Right kidney (tissue), 9 donors: ENCODE data around the gene ZEB2.

Experiments used
- DNase-seq: peaks from one replicate; pipeline ENCODE4 v3.0.0-alpha.2; 2016
- long read RNA-seq, 8 donors: transcript quantifications; one replicate each; lab custom pipeline, GENCODE V29; 2026

The ZEB2 gene
- long read RNA-seq, donor 1, full-length matches to known transcripts = 15 of 67 reads
- long read RNA-seq, donor 1, partial matches to known transcripts = 47 of 67 reads
- long read RNA-seq, donor 1, other reads (novel, unspliced or antisense) = 5 of 67 reads
- long read RNA-seq, donor 2, full-length matches to known transcripts = 4 of 11 reads
- long read RNA-seq, donor 2, partial matches to known transcripts = 7 of 11 reads
- long read RNA-seq, donor 2, other reads (novel, unspliced or antisense) = 0 of 11 reads
- long read RNA-seq, donor 3, partial matches to known transcripts = 11 of 16 reads
- long read RNA-seq, donor 3, other reads (novel, unspliced or antisense) = 0 of 16 reads
- long read RNA-seq, donor 4, partial matches to known transcripts = 0 of 4 reads
- long read RNA-seq, donor 4, other reads (novel, unspliced or antisense) = 0 of 4 reads
- long read RNA-seq, donor 5, full-length matches to known transcripts = 11 of 11 reads
- long read RNA-seq, donor 5, partial matches to known transcripts = 0 of 11 reads
- long read RNA-seq, donor 5, other reads (novel, unspliced or antisense) = 0 of 11 reads
- long read RNA-seq, donor 6, full-length matches to known transcripts = 8 of 27 reads
- long read RNA-seq, donor 6, partial matches to known transcripts = 19 of 27 reads
- long read RNA-seq, donor 6, other reads (novel, unspliced or antisense) = 0 of 27 reads
- long read RNA-seq, donor 7, full-length matches to known transcripts = 14 of 52 reads
- long read RNA-seq, donor 7, partial matches to known transcripts = 38 of 52 reads
- long read RNA-seq, donor 7, other reads (novel, unspliced or antisense) = 0 of 52 reads
- long read RNA-seq, donor 8, full-length matches to known transcripts = 8 of 25 reads
- long read RNA-seq, donor 8, partial matches to known transcripts = 17 of 25 reads
- long read RNA-seq, donor 8, other reads (novel, unspliced or antisense) = 0 of 25 reads

DNA sequence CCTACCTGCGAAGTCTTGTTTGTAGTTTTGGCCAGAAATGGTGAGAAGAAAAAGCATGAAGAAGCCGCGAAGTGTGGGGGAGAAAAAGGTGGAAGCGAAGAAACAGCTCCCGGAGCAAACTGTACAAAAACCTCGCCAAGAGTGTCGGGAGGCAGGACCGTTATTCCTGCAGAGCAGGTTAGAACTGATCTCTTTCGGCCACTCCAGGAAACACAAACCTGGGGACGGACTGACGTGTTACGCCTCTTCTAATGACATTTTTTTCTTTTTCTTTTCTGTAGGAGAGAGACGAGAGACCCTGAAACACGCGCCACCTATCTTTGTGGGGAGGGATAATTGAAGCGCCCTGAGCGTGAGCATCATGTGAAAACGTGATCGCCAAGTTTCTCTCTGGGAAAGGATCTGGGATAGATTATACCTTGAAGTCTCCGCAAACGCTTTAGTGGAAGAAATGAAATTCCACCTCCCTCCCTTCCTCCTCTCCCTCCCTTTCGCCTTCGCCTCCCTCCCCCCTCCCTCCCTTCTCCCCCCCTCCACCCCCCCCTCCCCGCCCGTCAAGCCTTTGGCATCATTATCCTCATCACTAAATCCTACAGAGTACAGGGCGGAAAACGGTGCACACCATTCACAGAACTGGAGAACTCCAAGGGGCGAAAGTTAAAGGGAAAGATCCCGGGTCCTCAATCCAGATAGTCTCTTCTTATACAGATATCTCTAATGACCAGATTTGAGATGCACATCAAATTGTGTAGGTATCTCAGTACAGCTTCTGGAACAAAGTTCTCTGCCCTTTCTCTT, at the start of gene ZEB2:
Gene ZEB2, minus strand, starts transcription at position 186 of the 798 bp plus-strand sequence. CDS start 2,769 bp downstream, outside the sequence.
- peak; percentile 77 for DNase-seq

DNA sequence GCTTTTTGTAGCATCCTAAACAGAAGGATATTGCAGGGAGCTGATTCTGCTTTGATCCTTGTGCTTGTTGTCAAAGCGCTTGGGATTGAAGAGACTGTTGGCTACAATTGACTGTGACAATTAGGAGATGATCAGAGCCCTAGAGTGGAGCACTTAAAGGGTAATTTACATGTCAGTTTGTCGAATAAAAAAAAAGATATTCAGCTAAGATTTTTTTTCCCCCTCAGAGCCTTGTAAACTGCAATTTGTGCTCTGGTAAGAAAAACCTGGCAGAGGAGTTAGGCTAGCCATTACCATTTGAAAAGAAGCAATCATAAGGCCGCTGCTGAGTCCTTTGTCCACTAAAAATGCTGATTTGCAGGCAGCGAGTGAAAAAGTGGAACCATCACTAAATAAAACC, 47.8 kb upstream of the ZEB2 start:
- DNase-seq = no peak

DNA sequence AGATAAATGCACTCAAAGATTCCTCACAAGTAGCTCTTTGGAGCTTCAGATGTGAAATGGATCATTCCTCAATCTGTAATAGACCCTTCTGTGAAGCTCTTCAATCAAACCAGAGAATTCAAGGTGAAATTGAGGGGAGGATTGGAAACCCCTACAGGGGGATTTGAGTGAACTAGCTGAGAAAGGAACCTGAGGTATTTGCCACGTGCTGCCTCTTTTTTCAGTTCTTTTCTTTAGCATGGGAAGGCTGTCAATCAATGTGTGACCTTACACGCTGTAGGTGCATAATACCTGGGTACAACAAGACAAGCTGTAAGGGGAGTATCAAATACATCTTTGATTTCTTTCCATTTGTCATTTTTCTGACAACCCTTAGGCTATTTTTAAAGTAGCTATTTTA, 46.5 kb upstream of the ZEB2 start:
- no peak for DNase-seq

DNA sequence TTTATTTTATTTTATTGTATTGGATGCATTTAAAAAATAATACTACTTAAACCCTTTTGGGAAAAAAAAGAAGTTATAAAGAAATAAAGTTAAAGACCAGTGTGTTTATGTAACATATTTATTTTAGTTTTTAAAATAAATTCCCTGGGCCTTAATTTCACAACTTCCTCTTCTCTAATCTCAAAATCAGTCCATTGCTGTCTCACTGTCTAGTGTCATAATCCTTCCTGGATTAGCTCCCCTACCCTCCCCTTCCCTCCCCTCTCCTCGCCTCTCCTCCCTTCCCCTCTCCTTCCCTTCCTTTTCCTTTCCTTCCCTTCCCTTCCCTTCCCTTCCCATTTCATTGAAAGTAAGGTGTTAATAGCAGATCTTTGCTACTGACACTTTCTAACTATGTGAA, 40.3 kb upstream of the ZEB2 start:
- no peak for DNase-seq

DNA sequence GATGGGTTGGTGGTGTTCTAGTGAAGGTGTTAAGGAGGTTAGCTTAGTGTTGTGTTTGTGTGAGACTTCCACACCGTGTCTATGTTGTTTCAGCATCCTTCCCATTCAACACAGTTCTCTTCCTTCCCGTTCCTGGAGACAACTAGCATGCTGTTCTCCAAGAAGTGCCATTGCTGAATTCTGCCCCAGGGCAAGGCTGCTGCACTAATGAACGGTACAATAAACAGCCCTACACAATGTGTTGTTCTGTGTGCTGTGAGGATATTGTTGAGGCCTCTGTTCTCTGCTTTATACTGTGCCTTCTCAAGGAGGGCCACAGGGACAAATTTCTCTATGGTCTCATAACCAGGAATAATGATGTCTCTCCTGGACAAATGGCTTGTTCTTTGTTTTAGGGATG, 39.8 kb upstream of the ZEB2 start:
- no peak for DNase-seq

DNA sequence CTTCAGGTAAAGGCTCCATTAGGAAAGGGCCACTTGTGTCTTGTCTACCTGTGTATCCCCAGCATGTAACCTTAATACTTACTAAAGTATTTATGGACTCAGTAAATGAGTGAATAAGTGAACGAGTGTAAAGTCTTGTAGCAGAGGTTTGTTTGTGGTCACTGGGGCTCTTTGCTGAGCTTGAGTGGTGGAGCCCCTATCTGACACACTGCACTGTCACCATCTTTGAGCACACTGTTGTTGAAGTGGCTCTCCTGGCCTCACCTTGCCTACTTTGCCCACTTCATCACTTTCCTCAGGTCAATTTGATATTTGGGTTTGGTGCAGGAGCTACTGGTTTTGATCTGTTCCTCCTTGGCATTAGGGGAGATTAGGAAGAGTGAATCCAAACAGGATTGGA, 39.3 kb upstream of the ZEB2 start:
- no peak for DNase-seq

DNA sequence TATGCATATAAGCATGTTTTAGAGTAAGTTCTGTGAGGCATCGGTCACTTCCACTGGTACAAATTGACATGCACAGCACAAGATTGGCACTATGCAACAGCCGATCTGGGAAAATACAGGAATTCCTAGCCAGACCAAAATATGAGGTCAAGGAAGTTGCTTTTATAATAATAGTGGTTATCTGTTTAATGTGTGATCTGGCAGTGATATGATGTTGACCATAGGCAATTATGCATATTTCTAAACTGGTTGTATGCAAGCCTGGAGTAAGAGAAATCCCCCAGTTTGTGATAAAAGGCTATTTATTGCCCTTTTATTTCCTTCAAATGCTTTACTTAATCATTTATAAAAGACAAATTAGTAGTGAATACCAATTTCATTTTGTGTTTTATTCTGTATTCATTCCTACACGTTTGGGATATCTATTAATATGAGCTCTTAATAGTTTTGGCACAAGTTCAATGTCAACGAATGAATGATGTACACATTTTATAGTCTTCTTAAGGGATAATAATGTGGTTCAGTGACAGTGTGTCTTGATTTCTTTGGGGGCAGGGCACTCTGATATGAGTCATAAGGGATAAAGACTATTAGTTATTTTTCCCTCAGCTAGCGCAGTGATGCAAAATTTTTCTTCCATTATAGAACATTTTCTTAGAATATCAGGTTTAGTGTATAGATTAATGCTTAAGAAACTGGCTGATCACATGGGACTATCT, 34.7 kb upstream of the ZEB2 start:
- DNase-seq = no peak

DNA sequence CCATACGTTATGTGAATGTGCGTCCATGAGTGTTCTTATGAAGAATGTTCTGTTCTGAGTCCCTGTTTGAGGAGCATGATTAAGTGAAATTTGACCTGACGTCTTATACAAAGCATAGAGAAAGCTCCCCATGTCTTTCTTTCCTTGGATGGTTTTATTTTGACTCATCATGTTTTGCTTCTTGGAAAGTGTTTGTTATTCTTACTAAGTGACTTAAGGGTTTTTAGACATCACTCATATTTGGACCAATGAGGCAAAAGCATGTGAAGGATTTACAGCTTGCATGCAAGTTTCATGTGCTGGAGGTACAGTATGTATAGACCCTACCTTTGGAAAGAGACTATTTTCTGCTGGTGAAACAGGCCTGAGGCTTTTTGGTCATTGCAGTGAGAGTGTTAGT, 33.5 kb upstream of the ZEB2 start:
- no peak for DNase-seq

DNA sequence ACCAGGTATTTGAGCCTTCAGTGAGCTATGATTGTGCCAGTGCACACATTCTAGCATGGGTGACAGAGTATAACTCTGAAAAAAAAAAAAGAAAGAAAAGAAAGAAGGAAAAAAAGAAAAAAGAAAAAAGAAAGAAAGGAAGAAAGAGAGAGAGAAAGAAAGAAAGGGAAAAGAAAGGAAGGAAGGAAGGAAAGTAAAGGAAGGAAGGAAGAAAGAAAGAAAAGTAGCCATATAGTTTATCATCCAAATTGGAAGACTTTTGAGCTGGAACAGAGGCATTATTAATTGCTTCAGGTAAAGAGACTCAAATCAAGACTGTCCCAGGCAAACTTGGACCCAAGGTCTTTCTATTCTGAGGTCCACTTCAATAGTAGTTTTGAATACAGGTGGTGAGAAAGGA, 32.9 kb upstream of the ZEB2 start:
- DNase-seq = no peak

DNA sequence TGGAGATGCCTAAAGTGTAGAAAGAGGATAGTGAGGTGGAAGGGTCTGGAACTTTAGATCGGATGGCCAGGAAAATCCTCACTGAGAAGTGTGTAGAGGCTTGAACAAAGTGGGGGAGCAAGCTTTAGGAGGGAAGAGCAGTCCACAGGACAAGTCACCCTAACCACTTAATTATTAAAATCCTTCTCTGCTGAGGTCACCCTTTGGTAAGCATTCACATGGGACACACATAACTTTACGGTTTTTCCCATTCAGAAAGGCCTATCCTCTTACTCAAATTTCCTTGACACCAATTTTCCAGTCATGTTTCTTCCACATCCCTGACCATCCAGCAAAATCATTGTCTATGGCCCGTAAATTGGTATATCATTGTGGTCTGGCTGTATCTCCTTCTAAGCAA, 31.0 kb upstream of the ZEB2 start:
- no peak for DNase-seq

DNA sequence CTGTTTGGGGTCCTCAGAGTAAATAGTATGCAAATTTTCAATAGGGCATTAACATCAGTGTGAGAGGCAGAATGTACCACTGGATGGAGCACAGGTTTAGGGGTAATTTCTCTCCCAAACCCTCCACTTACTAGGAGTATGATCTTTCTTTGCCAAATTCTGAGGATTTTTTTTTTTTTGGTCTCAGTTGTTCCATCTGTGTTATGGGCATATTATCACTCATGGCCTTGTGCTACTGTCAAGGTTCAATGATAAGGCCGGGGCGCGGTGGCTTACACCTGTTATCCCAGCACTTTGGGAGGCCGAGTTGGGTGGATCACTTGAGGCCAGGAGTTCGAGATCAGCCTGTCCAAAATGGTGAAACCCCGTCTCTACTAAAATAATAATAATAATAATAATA, 30.2 kb upstream of the ZEB2 start:
- no peak for DNase-seq

DNA sequence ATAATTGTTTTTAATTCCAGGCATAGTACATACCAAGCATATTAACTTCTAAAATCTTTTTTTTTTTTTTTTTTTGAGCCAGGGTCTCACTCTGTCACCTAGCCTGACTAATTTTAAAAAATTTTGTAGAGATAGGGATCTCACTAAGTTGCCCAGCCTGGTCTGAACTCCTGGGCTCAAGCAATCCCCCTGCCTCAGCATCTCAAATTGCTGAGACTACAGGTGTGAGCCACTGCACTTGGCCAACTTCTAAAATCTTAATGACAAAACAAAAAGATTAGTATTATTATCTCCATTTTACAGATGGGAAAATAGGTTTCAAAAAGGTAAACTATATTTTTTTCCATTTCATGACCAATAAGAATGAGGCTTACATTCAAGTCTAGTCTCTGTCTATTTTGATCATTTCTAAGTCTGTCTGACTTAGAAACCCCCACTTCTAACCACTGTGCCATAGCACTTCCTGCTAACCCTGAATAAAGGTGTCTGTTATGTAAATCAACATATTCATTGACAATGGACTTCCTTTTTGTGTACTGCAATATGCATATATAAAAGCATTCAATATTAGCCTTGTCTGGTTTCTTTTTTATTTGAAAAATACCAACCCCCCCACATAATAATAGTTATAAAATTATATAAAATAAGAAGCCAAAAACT, 28.7 kb upstream of the ZEB2 start:
- no peak for DNase-seq

DNA sequence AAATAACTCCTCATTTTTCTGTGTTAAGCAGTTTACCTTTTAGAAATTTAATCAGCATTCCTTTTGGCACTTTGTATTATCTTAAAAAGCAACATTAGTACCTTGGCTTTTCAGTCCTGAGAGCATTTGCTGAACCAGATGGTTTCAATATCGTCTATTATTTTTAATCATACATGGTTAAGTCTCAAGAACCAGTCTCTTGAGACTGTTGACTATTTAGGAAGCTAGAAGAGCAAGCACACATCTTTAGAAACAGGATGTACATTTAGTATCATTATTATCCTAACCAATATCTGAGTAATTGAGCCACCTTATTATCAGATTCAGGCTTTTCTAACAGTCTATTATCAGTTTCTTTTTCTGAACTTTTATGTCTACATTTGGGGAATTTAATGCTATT, 28.2 kb upstream of the ZEB2 start:
- DNase-seq = no peak

DNA sequence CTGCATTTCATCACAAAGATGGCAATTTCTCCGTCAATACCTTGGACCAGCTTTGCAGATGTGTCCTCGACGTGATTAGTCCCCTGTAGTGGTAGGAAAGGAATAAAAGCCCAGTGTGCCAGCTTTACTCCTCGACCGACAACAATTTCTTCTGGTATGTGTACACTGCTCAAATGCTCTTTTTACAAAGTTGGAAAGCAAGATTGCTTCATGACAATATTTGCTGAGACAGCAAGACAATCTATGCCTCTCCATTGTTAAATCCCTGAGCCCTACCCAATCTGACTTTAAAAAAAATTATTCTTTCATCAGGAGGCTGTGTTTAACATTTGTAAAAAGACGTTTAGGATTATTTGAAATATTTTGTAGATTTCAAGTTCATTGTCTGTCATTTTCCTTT, 27.6 kb upstream of the ZEB2 start:
- DNase-seq = no peak

DNA sequence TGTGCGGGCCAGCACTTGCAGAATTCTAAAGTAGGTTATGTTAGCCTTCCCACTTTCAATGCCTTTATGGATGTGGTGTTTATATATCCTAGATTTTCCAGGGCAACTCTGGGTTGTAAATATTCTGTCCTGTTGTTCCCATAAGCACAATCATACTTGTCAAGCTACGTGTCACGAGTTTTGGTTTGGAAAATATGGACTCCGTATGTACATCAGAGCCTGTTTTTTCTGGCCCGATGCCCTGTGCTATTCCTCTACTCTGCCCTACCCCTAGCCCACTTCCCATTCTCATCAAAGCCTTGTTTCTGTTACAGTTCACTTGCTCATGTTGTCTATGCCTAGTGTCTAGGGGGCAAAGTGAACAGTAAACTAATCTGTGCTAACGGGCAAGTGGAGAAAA, 27.0 kb upstream of the ZEB2 start:
- DNase-seq = no peak

DNA sequence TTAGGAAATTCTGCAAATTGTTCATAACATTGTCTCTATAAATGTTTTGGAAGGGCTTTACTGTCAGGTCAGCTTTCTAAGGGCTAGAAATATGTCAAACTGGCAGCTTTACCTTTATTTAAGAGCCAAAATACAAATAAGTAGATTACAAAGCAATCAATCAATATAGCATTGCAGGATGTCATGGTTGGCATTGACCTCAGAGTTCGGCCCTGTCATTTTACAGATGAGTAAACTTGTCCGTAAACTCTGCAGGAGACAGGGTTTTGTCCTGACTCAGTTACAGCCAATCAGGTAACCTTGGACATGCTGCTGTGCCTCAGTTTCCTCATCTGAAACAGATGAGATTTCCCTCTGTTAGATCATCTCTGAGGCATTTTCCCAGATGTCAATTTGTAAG, 25.9 kb upstream of the ZEB2 start:
- DNase-seq = no peak

DNA sequence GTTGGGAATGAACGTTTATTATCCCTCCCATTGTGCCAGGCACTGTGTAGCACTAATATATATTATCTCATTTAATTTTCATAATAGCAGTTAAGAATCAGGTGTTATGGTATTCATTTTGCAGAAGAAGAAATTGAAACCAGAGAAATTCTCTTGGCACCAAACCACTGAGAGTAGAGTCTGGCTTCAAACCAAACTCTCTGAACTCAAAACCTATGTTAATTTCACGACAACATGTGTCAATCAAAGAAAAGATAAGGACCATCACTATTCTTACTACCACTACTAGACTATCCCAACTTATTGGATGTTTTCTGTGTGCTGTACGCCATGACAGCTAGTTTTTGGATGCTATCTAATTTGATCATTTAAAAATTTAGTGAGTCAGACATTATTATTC, 24.1 kb upstream of the ZEB2 start:
- no peak for DNase-seq

DNA sequence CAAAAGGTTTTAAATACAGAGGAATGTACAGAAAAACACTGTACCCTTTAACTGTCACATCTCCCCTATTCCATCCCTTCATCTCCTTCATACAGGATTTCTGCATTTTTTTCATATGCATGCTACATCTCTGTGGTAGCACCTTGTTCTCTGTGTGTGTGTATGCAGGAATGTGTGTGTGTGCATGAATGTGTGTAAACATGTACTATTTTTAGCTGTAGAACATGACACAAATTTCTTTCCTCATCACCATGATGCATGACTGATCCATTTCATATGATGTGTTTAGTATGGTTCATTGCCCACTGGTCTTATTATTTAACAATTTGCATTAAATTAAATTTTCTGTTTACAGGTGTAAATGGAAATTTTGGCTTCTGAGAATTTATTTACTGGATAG, 21.5 kb upstream of the ZEB2 start:
- DNase-seq = no peak

DNA sequence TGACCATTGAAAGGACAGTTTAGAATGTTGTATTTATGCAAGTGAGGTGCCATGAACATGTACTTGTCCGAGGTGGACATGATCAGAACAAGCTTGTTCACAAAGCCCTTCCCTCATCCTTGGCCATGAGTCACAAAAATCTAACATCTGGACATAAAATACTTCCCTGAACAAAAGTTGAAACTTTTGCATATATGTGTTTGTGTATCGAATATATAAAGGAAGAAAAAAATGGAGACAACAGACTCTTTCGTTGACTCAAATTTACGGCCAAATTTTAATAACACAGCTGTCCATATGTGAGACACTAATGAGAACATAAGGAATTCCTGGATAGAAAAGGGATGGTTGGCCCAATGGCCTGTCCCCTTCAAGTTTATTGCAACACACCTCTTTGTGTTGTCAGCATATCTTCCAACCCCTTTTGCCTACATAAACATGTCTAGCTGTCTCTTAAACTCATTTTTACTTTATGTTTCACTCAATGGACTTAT, 19.4 kb upstream of the ZEB2 start:
- no peak for DNase-seq

DNA sequence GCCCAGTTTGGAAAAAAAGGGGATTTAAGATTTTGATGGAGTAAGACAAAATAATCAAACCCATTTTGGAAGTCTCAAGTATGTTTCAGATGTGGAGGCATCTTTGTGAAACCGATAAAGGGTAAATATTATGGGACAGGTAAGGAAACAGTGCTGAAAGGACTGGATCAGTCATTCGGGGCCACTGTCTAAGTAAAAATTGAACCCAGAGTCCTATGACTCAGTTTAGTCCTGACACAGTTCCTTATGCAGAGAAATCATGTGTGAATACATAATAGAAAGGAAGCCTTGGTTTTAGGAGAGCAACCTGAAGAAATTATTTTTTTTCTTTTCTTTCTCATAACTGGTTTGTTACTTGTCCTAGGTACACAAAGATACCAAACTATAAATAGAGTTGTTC, 15.4 kb upstream of the ZEB2 start:
- no peak for DNase-seq

DNA sequence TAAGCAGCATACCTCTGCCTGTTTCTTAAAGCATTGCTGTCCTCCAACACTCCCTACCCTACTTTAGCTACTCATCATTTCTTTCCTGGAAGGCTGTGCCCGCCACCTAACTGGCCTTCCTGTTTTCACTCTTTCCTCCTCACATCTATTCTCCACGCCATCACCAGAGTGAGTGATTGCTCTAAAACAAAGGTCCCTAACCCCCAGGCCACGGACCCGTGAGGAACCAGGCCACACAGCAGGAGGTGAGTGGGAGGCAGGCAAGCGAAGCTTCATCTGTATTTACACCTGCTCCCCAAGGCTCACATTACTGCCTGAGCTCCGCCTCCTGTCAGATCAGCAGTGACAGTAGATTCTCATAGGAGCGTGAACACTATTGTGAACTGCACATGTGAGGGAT, 13.3 kb upstream of the ZEB2 start:
- DNase-seq = no peak
